Activated naive CD4-positive, alpha-beta T cell treated with anti-CD3 and anti-CD28 coated beads, Interleukin-2, amount 10 ng/mL, durations not matched to agents 7 days and 5 days (primary cell): ENCODE measurements around the gene AGBL2.
"Not testable (repeated sequence)": the region's sequence is repeated elsewhere in the genome, so short reads cannot be mapped to it uniquely, and the experiment has no call there.

Experiments
- CTCF ChIA-PET: fragments of 350-600 bp; sonication (Branson Sonifier 250); formaldehyde crosslinking; loops from one replicate; lab custom pipeline; 2021; ENCODE audit warnings: antibody characterized with exemption; lab: Charles Lee
- DNase-seq: peaks from one replicate; pipeline ENCODE4 v3.0.0-alpha.2; 2020
- H3K27ac Mint-ChIP-seq: one replicate; pipeline ENCODE4 v1.8.0; 2021; ENCODE audit warnings: mild to moderate bottlenecking, moderate library complexity, mixed read lengths
- H3K27me3 Mint-ChIP-seq: one replicate; pipeline ENCODE4 v1.8.0; 2021; ENCODE audit warnings: mild to moderate bottlenecking, mixed read lengths
- H3K36me3 Mint-ChIP-seq: one replicate; pipeline ENCODE4 v1.8.0; 2021; ENCODE audit warnings: mixed read lengths
- H3K4me1 Mint-ChIP-seq: one replicate; pipeline ENCODE4 v1.8.0; 2021; ENCODE audit warnings: mixed read lengths
- H3K4me3 Mint-ChIP-seq: one replicate; pipeline ENCODE4 v1.8.0; 2021; ENCODE audit warnings: mild to moderate bottlenecking, moderate library complexity, mixed read lengths
- H3K9me3 Mint-ChIP-seq: one replicate; pipeline ENCODE4 v1.8.0; 2021; ENCODE audit warnings: mixed read lengths

AGBL2 gene

GRCh38 chr11:47716692-47717091, 1.5 kb upstream of the AGBL2 start:
- H3K27ac Mint-ChIP-seq: peak overlapping the region; percentile 70
- H3K4me1 Mint-ChIP-seq: peaks cover 28% of the 10 kb centered on the region
- H3K36me3 Mint-ChIP-seq: peaks cover 33% of the 10 kb centered on the region
- CTCF ChIA-PET: interaction anchor here (1.1 to 1.6 kb wide), 2 partner anchors 75 to 134 kb away, joined by 3 to 4 read pairs; no protein-coding TSS in a partner anchor
- no peak overlapping the region for H3K4me3 Mint-ChIP-seq
- no peaks in the 10 kb centered on the region for H3K27me3 Mint-ChIP-seq
- peak; percentile 29 for DNase-seq
- no peaks in the 10 kb centered on the region for H3K9me3 Mint-ChIP-seq

GRCh38 chr11:47714554-47715081, 551 bp downstream of the AGBL2 start:
- CTCF ChIA-PET: interaction anchor here (0.7 to 2.9 kb wide), 3 partner anchors 14 to 73 kb away, joined by 3 to 10 read pairs (median 3); no protein-coding TSS in a partner anchor
- Mint-ChIP-seq H3K9me3 (no peaks in the 10 kb centered on the region), H3K27me3 (no peaks in the 10 kb centered on the region), H3K4me1 (peaks cover 28% of the 10 kb centered on the region), H3K36me3 (peaks cover 24% of the 10 kb centered on the region), H3K27ac (peak overlapping the region; percentile 94), H3K4me3 (peak overlapping the region; percentile 91)
- peak; percentile 32 for DNase-seq

GRCh38 chr11:47711816-47712215, 3.4 kb downstream of the AGBL2 start:
- DNase-seq: no peak
- Mint-ChIP-seq H3K9me3 (no peaks in the 10 kb centered on the region), H3K27me3 (no peaks in the 10 kb centered on the region), H3K4me1 (peaks cover 27% of the 10 kb centered on the region), H3K4me3 (no peak overlapping the region), H3K36me3 (peaks cover 7% of the 10 kb centered on the region), H3K27ac (no peak overlapping the region)
- CTCF ChIA-PET: no interaction called here

DNA sequence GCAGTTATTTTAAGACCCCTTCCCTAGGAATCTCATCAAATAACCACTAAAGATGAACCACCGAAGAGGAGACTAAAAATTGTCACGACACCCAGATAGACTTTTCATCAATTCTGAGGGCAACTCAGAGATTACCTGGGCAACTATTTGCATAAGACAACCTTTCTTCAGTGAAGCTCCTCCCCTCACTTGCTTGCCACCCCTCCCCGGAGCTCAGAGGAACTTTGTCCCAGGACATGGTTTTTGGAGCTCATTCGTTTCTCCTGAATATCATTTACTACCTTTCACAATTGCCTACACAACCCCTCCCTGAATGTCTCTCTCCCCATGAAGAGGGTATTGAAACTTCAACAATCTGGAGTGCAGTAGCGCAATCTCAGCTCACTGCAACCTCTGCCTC, 3.9 kb downstream of the AGBL2 start:
- Mint-ChIP-seq H3K4me1 (peaks cover 21% of the 10 kb centered on the region), H3K9me3 (no peaks in the 10 kb centered on the region), H3K27me3 (no peaks in the 10 kb centered on the region), H3K4me3 (no peak overlapping the region), H3K36me3 (peaks cover 2% of the 10 kb centered on the region), H3K27ac (no peak overlapping the region)
- CTCF ChIA-PET: no interaction called here
- DNase-seq: no peak

- H3K27ac Mint-ChIP-seq, H3K27me3 Mint-ChIP-seq, CTCF ChIA-PET, H3K9me3 Mint-ChIP-seq, H3K36me3 Mint-ChIP-seq, H3K4me3 Mint-ChIP-seq, DNase-seq, H3K4me1 Mint-ChIP-seq: not testable (repeated sequence)
These were observed 7.8 kb downstream of the AGBL2 start for GRCh38 chr11:47707275-47707786.

DNA sequence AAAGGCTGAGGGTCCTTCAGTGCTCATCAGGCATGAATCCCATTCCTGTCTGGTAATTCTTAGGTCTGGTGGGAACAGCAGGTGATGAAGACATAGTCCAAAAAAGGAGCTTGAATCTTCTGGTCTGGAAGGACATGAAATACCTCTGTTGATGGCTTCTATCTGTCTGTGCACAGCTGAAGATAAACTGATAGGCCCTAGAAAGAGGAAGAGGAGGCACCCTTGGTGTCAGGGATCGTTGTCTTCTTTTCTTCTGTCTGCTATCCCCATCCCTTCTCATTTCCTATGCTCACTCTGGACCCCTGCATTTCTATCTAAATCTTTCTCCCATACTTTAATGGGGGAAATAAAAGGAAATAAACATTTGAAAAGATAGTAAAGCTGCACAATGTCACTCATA, 9.4 kb downstream of the AGBL2 start:
- Mint-ChIP-seq H3K4me3 (no peak overlapping the region), H3K9me3 (no peaks in the 10 kb centered on the region), H3K27ac (no peak overlapping the region), H3K4me1 (no peaks in the 10 kb centered on the region), H3K36me3 (peaks cover 3% of the 10 kb centered on the region), H3K27me3 (no peaks in the 10 kb centered on the region)
- CTCF ChIA-PET: no interaction called here
- DNase-seq: no peak

DNA sequence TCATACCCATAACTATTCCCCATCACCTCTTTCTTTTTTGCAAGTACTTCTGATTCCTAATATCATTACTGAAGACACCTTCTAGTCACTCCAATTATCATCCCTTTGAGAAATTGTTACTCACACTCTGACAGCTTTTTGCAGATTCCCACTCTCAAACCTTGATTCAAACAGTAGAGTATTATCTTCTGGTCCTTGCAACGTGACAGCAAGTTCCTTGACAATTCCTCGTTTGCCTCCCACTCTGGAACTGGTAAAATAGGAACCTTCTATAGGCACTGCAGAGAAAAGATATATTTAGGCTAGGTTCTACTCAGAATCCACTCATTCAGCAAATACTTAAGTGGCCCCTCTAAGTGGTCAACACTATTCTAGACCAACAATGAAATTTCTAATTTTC, 23.2 kb downstream of the AGBL2 start:
- CTCF ChIA-PET: no interaction called here

GRCh38 chr11:47689480-47689879, 25.7 kb downstream of the AGBL2 start:
- CTCF ChIA-PET: no interaction called here
- H3K4me3 Mint-ChIP-seq: no peak overlapping the region
- no peaks in the 10 kb centered on the region for H3K27me3 Mint-ChIP-seq
- H3K9me3 Mint-ChIP-seq: no peaks in the 10 kb centered on the region
- H3K4me1 Mint-ChIP-seq: peaks cover 16% of the 10 kb centered on the region
- H3K36me3 Mint-ChIP-seq: no peaks in the 10 kb centered on the region
- H3K27ac Mint-ChIP-seq: no peak overlapping the region
- no peak for DNase-seq

More for the DNA sequence above, 23.2 kb downstream of the AGBL2 start:
- DNase-seq: no peak
- Mint-ChIP-seq H3K4me3 (no peak overlapping the region), H3K9me3 (no peaks in the 10 kb centered on the region), H3K36me3 (no peaks in the 10 kb centered on the region), H3K27me3 (no peaks in the 10 kb centered on the region), H3K4me1 (peaks cover 16% of the 10 kb centered on the region), H3K27ac (no peak overlapping the region)

GRCh38 chr11:47688991-47689390, 26.2 kb downstream of the AGBL2 start:
- Mint-ChIP-seq H3K36me3 (no peaks in the 10 kb centered on the region), H3K9me3 (no peaks in the 10 kb centered on the region), H3K27ac (no peak overlapping the region), H3K4me1 (peaks cover 13% of the 10 kb centered on the region), H3K4me3 (no peak overlapping the region), H3K27me3 (no peaks in the 10 kb centered on the region)
- no peak for DNase-seq
- CTCF ChIA-PET: no interaction called here

DNA sequence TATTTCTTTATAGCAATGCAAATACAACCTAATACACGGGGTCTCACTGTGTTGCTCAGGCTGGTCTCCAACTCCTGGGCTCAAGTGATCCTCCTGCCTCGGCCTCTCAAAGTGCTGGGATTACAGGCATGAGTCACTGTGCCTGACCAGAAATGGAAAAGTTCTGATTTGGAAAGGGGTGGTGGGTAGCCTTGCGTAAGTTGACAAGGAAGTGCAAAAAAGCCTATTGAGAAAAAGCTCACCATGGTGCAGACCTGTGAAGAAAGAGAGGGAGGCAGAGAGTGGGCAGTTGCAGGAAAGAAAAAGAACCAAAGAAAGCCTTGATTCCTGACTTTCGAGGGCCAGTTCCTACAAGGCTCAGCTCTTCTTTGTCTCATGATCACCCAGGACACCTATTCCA, 27.1 kb downstream of the AGBL2 start:
- H3K27ac Mint-ChIP-seq: no peak overlapping the region
- H3K9me3 Mint-ChIP-seq: no peaks in the 10 kb centered on the region
- CTCF ChIA-PET: no interaction called here
- H3K4me3 Mint-ChIP-seq: no peak overlapping the region
- peaks cover 9% of the 10 kb centered on the region for H3K4me1 Mint-ChIP-seq
- peaks cover 1% of the 10 kb centered on the region for H3K27me3 Mint-ChIP-seq
- no peak for DNase-seq
- H3K36me3 Mint-ChIP-seq: no peaks in the 10 kb centered on the region

DNA sequence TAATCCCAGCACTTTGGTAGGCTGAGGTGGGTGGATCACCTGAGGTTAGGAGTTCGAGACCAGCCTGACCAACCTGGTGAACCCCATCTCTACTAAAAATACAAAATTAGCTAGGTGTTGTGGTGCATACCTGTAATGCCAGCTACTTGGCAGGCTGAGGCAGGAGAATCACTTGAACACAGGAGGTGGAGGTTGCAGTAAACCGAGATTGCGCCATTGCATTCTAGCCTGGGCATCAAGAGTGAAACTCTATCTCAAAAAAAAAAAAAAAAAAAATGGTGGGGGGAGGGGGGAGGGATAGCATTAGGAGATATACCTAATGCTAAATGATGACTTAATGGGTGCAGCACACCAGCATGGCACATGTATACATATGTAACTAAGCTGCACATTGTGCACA, 28.5 kb downstream of the AGBL2 start:
- CTCF ChIA-PET, H3K27me3 Mint-ChIP-seq, H3K36me3 Mint-ChIP-seq, H3K27ac Mint-ChIP-seq, H3K4me1 Mint-ChIP-seq, DNase-seq, H3K9me3 Mint-ChIP-seq, H3K4me3 Mint-ChIP-seq: not testable (repeated sequence)

- Mint-ChIP-seq H3K27ac (no peak overlapping the region), H3K36me3 (no peaks in the 10 kb centered on the region), H3K4me3 (no peak overlapping the region), H3K27me3 (peaks cover 6% of the 10 kb centered on the region), H3K9me3 (no peaks in the 10 kb centered on the region), H3K4me1 (no peaks in the 10 kb centered on the region)
- DNase-seq: no peak
- CTCF ChIA-PET: no interaction called here
These were observed 29.0 kb downstream of the AGBL2 start for GRCh38 chr11:47686151-47686550.

- Mint-ChIP-seq H3K4me1 (no peaks in the 10 kb centered on the region), H3K27me3 (no peaks in the 10 kb centered on the region), H3K9me3 (no peaks in the 10 kb centered on the region), H3K4me3 (no peak overlapping the region), H3K36me3 (no peaks in the 10 kb centered on the region), H3K27ac (no peak overlapping the region)
- no peak for DNase-seq
- CTCF ChIA-PET: no interaction called here
These were observed 39.3 kb downstream of the AGBL2 start for GRCh38 chr11:47675851-47676250.

DNA sequence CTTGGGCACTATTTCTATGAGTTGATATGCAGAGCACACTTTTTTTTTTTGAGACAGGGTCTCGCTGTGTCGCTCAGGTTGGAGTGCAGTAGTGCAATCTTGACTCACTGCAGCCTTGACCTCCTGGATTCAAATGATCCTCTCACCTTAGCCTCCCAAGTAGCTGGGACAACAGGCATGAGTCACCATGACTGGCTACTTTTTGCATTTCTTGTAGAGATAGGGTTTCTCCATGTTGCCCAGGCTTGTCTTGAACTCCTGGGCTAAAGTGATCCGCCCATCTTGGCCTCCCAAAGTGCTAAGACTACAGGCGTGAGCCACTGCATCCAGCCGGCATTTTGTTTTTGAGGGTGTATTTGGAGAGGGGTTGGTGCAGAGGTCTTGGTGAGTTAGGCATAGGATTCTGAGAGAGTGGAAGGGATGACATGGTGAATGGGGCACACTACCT, 42.9 kb downstream of the AGBL2 start:
- Mint-ChIP-seq H3K36me3 (no peaks in the 10 kb centered on the region), H3K27ac (no peak overlapping the region), H3K9me3 (no peaks in the 10 kb centered on the region), H3K4me1 (peaks cover 5% of the 10 kb centered on the region), H3K4me3 (no peak overlapping the region), H3K27me3 (no peaks in the 10 kb centered on the region)
- CTCF ChIA-PET: no interaction called here
- DNase-seq: no peak

- no peaks in the 10 kb centered on the region for H3K36me3 Mint-ChIP-seq
- H3K4me3 Mint-ChIP-seq: no peak overlapping the region
- peaks cover 7% of the 10 kb centered on the region for H3K4me1 Mint-ChIP-seq
- CTCF ChIA-PET: no interaction called here
- H3K27ac Mint-ChIP-seq: no peak overlapping the region
- H3K9me3 Mint-ChIP-seq: no peaks in the 10 kb centered on the region
- no peak for DNase-seq
- no peaks in the 10 kb centered on the region for H3K27me3 Mint-ChIP-seq
These were observed 45.3 kb downstream of the AGBL2 start for GRCh38 chr11:47669856-47670255.
